T1000 (cell line): Measurements from ENCODE around the gene KRTAP24-1.

Source experiments
- DNase-seq: peaks from one replicate; lab custom pipeline; 2025; ENCODE audit warnings: mixed read lengths; lab: John Stamatoyannopoulos, UW

Gene KRTAP24-1, protein sequence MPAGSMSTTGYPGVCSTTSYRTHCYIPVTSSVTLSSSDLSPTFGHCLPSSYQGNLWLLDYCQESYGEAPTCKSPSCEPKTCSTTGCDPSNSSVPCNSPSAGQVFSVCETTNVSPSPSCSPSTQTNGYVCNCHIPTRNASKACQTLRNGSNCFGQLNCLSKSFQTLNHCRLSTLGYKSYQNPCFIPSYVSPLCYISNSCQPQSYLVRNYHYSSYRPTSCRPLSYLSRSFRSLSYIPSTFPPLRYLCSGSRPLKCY

DNA sequence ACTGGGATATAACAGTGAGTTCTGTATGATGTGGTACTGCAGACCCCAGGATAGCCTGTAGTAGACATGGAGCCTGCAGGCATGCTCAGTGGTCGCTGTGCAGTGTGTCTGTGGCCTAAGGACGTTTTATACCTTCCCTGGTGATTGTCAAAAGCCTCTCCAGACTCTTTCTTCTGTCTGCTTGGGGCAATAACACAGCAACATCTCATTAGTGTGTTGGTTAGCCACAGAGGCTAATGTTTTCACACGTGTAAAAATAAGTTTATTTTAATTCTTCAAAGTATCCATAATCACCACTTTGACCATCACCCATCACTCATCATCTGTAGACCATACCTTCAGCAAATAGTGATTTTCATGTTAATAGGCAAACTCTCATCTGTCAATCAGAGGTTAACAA, at the start of gene KRTAP24-1:
Gene KRTAP24-1 (minus strand): TSS at position 101 of the 400 bp plus-strand sequence. CDS start 18 bp downstream, at position 83.
- no peak for DNase-seq

DNA sequence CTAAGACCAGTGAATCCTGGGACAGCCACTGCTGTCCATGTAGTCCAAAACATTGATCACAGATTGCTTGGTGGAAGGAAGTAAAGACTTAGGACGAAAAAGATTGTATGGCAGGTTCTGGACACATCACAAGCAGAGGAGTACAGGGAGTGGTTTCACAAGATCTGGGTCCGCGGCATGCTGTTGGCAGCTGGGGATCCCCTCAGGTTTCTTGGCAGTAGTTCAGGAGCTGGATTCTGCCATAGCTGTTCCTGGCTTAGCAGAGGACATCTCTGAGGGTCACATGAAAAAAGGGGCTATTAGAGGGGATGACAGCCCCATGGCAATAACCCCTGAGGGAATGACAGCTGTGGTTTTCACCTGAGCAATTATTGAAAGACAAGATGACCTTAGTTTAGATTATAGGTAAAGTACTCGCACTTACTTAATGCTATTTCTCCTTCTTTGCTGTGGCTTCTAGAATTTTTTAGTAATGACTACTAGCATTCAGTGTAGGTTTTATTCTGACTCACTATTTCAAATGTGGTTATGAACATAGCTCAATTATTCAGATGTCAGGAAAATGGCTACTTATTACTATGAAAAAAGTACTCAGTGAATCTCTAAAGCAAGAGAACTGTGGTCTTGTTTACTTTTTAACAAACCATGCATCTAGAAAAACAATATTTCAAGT, 46.6 kb upstream of the KRTAP24-1 start:
- DNase-seq, result peak; percentile 54

DNA sequence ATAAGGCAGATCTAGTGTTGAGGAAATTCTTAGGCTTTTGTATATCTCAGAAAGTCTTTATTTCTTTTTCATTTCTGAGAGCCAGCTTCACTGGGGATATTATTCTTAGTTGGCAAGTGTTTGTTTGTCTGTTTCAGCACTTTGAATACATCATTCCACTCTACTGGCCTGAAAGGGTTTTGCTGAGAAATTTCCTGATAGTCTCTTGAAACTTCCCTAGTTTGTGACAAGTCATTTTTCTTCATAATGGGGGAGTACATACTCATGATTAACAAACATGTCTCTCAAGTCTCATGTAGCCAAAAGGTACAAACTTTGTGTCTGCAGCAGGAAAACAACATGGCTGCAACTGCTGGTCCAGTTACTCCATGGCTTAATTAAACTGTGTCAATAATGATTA, 43.6 kb upstream of the KRTAP24-1 start:
- DNase-seq, result no peak

DNA sequence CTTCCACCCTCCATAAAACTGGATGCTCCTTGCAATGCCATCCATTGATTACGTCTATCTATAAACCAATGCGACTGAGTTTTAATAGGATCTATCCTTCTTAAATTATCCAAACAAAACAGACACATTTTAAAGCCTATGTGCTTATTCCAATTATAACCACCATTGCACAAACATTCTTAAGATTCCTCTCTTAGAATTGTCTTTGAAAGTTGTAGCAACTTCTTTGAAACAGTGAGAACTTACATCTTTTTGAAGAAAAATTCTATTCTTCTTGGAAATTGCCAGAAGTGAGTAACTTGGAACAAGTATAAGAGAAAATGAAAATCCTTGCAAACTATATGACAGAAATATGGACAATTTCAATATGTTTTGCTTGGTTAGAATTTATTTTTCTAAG, 37.5 kb upstream of the KRTAP24-1 start, which contains the start of gene KRTAP26-1:
Gene KRTAP26-1 (minus strand): TSS at position 101 of the 400 bp plus-strand sequence. CDS start 280 bp downstream, outside the sequence.
- DNase-seq, result no peak

DNA sequence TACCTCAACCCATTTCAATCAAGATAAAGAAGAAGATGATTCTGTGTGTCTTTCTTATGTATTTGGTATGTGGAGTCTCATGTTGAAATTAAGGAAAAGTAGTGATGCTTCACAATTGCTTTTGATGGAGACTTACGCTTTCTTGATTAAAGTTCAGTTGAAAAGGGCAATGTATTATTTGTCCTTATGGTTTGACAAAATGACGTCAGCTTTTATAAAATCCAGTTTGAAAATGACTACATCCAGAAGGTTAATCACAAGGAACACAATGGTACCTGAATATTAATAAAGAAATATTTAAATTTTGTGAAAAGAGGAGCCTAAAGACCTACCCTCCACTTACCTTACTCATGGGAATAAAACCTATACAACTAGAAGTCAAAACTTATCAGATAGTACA, 33.0 kb upstream of the KRTAP24-1 start:
- no peak for DNase-seq

DNA sequence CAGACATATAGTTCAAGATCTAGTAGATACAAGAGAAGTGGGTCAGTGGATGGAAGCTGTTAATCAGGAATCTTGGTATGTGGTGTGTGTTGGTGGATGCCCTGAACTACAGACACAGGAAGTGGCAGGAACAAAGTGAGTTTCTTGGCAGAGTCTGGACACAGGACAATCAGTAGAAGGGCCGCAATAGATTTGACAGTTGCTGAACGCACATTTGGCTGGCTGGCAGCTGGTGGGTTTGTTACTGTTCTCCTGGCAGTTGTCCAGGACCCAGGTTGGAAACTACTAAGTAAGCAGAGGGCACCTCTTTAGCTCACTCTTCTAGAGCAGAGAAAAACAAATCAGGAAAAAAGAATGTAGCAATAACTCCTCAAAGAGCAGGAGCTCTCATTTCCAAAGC, 24.1 kb upstream of the KRTAP24-1 start:
- DNase-seq, result no peak

DNA sequence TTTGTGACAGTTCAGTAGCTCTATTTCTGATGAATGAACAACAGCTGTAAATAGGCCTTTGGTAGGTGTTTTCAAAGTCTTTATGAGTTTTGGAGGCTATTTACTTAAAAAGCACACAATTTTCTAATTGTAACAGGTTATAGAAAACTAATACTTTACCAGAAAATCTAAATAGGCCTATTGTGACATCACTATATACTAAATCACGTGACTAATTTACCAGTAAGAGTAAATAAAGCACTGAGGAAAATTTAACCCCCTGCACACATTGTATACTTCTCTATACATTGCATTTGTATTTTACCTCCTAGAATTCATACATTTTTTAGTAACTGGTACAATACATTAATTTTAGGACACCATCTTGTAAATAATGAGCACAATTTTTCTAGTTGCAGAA, 22.4 kb upstream of the KRTAP24-1 start:
- DNase-seq, result no peak

DNA sequence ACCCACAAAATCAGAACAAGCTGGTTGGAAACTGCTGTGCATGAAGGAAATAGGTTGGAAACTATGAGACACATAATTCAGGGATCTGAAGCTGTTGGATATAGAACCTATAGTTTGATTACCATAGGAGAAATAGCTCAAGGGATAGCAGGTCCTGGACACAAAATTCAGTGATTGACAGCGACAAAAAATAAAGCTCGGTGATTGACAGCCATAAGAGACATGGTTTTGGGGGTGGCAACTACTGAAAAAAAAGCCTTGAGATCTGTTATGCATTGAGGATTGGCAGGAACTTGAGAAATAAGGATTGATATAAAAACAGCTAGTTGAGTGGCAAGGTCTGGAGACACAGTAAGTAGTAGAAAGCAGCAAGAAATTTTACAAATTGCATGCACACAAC, 6.5 kb upstream of the KRTAP24-1 start, which contains the start of gene KRTAP25-1:
Gene KRTAP25-1 (minus strand): TSS at position 300 of the 400 bp plus-strand sequence. CDS start 24 bp downstream, at position 276.
- no peak for DNase-seq

DNA sequence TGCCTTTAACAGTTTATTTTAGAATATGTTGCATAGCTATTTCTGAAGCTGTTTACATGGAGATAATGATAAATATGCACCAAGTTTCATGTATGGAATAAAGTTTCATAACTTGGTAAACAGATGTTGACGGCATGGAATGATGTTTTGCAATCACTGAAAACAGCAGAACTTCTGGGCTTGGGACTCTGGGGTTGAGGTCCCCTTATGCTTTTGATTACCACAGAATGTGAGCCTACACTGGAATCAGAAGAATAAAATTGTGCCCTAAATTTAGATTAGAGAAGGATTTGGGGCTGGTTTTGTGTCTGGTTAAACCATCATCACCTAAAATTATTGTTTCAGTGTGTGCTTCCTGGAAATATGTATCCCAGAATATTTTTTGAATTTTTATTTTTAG, 11.1 kb downstream of the KRTAP24-1 start:
- no peak for DNase-seq

DNA sequence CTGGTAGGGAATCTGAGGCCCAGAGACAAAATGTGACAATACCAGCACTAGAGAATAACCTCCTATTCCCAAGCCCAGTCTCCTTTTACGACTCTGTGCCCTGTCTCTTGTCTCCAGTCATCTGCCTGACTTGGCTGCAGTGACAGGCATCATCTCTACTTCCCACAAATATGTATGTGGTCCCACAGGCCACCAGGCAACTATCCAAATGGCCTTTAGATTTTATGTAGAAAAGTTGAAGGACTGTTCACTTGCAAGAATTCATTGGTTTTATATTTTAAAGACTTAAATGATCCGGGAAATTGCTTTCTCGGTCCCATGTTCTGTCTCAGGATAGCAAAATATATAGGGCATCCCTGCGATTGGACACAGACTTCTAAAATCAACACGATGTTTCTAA, 11.6 kb downstream of the KRTAP24-1 start:
- DNase-seq, result no peak

DNA sequence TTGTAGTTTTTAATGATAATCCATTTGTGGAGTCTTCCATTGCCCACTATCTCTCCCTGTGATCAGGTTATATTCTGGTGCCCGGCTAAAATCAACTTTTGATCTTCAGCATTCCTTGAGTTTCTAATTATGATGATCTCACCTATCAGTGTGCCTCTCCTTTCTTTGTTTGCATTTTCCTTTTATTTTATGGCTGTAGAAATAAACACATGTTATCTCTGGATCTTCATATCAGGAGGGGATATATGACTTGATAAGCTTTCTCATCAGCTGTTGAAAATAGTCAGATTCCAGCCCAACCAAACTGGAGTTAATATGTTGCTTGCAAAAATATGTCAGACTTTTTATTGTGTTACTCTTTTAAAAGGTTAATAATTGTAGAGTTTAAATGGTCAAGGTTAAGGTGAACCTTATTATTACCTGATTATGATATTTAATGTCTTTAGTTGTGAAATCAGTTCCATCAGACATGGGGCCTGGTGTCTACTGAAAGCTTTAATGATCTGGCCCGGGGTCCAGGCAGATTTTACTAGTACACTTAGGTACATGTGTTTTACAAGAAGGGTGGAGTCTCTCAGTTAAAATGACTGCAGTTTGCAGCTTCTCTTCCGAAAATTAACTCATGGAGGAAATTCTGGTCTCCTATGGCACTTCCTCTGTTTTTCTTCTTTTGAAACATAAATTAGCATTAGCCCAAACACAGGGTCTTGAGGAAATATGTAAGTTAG, 12.8 kb downstream of the KRTAP24-1 start:
- no peak for DNase-seq

DNA sequence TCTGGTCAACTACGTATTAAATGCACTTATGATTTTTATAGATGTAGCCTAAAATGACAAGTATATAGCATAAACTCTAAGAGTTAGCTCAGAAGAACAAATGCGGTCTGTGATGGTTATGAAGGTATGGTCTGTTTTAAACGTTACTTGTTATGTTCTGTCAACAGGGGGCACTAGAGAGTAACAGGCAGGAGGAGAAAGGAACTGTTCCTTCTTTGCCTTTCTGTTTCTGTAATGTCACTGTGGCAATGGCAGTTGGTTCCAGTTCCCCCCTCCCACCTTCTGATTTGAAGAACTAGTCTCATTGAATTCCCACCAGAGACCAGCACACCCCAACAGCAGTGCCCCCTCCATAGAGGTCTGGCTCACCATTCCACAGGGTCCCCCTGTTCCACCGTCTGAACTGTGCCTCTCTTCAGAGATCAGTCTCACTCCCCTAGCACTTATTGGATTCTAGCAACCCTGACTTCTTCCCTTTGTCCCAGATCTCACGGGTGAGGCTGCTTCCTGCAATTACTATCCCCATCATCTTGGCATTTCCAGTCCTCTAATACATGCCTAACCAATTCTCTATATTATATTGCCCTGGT, 14.0 kb downstream of the KRTAP24-1 start:
- DNase-seq, result no peak

DNA sequence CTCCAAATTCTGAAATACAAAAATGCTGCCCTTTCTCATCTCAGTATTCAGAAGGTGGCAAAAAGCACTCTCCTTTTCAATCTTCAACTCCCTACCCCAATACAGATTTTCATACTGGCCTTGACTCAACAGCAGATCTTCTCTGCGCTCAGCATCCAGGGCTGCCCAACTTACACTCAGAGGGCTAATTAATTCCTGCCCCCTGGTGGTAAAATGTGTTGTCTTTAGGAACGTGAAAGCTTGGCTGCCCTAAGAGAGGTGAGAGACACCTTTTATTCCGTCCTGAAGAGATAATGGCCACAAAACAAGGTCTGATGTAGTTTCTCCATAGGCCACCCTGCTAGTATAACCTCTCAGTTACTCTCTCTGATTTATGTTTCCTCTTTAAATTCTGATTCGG, 25.0 kb downstream of the KRTAP24-1 start:
- DNase-seq, result no peak

DNA sequence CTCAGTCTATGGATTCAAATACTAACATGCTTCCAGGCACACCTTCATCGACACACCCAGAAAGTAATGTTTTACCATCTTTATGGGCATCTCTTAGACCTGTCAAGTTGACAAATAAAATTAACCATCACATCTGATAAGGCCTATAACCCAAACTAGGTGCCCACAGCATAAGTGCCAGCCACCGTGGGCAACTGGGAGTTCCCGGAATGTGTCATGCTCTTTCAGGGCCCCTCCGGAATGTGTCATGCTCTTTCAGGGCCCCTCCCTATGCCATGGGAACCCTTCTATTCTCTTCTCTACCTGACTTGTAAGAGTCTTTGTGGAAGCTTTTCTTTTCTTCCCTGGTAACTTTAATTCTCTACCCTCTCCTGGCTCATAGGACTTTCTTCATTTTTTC, 26.6 kb downstream of the KRTAP24-1 start:
- no peak for DNase-seq

DNA sequence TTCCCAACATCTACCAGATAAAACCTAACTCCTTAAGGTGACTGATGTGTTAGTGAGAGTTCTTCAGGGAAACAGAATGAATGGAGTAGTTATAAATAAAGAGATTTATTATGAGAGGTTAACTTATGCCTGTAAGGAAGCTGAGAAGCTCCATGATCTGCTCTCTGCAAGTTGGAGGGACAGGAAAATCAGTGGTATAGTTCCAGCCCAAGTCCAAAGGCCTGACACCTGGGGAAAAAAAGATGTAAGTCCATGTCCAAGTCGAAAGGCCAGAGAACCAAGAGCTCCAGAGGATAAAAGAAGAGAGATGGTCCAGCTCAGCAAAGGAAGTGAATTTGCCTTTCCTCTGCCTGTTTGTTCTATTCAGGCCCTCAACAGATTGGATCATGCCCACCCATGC, 27.1 kb downstream of the KRTAP24-1 start:
- DNase-seq, result no peak

DNA sequence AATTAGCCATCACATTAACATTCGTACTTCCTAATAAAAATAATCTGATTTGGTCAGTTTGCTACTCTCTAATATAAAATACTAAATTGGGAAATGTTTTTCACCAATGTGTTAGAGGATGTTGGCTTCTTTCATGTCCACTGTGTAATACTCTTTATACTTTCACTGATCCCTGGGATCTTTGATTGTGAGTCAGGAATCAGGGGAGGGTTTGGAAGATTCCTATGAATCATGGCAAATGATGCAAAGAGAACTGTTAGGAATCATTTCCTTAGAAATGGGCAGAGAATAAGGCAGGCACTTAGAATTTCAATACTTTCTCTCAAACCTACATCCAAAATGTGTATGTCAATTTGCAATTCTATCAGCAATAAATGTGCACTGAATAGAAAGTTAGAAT, 31.0 kb downstream of the KRTAP24-1 start:
- DNase-seq, result no peak

DNA sequence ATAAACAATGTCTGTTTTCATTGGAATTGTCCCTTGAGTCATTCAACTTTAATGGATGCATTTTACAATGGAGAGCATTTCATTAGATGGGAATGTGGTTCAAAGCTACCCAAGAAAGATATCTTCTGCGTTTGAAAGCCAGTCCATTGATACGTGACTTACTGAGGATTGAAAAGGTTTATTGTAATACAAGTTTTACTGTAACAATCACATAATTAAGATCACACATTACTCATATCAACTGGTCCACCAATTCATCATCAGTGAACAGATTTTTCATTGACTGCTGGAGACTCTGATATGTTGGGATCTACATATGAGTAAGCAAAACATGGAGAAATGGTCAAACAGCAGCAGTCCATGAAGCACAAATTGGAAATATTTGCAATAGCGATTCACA, 32.8 kb downstream of the KRTAP24-1 start:
- DNase-seq, result no peak

DNA sequence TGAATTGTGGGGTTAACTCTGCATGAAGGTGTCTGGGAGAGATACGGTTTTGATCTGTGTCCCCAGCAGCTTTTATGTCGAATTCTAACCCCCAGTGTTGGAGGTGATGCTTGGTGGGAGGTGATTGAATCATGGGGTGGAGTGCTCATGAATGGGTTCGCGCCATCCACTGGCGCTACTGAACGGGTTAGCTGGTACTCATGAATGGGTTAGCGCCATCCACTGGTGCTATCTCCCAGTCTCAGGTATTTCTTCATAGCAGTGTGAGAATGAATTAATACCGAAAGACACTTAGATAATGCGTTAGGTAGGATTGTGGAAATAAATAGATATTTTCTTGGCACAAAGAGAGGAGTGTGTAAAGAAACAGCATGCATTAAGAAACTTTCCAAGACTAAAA, 33.9 kb downstream of the KRTAP24-1 start:
- no peak for DNase-seq

DNA sequence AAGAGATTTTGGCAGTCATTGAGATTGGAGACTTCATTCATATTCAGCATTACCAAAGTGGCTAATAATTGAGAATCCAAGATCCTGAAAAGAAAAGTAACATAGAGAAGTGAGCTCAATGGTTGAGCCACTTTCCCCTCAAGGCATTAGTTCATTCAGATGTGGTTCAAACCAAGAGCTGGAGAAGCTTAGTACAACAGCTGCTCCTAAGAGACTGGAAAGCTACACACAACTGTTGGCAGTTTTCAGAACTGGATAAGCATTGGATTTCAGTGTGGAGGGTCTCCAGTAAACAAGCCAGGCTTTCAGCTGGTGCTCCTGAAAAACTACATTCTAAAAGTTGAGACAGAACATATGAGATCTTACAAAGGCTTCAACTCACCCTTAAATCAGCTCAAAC, 37.7 kb downstream of the KRTAP24-1 start:
- DNase-seq, result no peak

DNA sequence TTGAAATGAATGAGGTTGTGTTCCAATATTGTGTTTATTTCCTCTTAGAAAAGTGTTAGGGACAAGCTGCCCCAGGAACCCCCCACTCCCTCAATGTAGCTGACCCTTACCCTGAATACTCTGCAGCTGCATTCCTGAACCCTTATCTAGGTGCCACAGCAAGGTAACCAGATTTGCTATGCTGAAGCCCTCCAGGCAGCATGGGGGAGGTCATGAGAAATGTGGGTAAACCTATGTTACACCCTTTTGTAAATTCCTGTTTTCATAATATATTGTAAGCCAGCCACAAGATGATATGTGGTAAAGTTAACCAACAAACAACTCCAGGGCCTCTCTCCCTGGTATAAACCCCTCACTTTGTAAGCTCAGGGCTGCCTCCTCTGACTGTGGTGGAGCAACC, 39.1 kb downstream of the KRTAP24-1 start:
- no peak for DNase-seq

DNA sequence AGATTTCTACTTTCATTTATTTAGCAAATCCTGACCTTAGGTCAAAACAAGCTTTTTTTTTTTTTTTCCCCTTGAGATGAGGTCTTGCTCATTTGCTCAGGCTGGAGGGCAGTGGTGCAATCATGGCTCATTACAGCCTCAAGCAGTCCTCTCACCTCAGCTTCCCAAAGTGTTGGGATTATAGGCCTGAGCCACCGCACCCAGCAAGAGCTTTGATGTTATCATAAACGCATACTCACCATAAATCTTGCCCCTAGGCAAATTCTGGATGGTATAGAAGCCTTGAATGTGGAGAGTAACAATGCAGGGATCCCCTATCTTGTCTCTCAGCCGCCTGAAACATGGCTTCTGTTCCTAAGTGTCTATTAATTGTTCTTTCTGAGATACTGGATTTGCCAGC, 42.1 kb downstream of the KRTAP24-1 start:
- DNase-seq, result no peak

DNA sequence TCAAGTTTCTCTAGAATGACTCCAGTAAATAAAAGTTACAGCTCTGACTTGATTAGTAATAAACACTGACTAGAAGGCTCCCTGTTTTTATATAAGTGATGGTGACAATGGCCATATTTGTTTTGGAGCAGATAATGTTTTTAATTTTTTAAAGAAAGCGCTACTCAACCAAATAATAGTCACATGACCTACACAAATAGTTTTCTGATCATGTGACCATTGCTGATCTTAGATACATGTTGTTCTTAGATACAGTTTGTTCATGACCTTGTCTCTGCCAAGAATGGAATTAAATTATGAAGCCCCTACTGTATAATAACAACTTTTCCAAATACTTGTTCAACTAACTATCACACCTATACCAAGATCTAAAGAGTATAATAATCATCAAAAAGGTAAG, 44.6 kb downstream of the KRTAP24-1 start:
- no peak for DNase-seq

DNA sequence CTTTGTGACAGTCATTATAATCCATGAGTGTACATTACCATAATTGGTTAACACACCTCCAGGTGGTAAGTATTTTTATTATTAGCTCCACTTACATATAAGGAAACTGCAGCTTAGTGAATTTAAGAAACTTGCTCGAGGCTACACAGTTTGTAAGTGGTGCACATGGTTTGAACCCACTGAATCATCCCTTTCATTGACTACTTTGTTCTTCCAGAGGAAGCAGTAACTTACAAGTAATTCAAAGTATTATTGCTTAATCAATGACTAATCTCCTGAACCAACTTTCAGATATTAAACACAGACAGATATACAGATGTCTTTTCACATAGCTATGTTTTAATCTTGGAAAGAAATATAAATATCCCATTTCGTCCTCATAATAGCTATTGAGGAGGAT, 48.1 kb downstream of the KRTAP24-1 start:
- DNase-seq, result no peak
